Measurements from ENCODE around the gene EVC2. TPM values are rescaled to one million over a fixed set of nuclear protein-coding genes. Genes with fewer than 3 reads are reported as not detected.

EVC2 gene
- polyA plus RNA-seq, 1 donor (not counting 4 experiments of a cell fraction or from before 2014, with no cell fraction given), result 1.7 TPM

- H3K4me1 ChIP-seq (ENCODE audit: control insufficient read depth, extremely low read depth, insufficient read depth, low read length), result no peaks in the 10 kb centered on the region
- FAIRE-seq, result no peak
These were observed 12.0 kb downstream of the EVC2 start for GRCh38 chr4:5696341-5696740.

GRCh38 chr4:5693871-5694270, 14.5 kb downstream of the EVC2 start:
- Histone ChIP-seq H3K79me2 (ENCODE audit: control insufficient read depth, insufficient read depth, low read length) (no peaks in the 10 kb centered on the region), H2AFZ (ENCODE audit: control insufficient read depth, low read length) (no peak overlapping the region), H3K36me3 (ENCODE audit: control insufficient read depth in 2 of 2, extremely low read depth in 1 of 2, insufficient read depth in 2 of 2, low read length in 2 of 2) (peaks cover 30 to 35% of the 10 kb centered on the region in 2 experiments), H3K9me3 (ENCODE audit: control insufficient read depth, low read depth, low read length) (no peaks in the 10 kb centered on the region), H3K27me3 (ENCODE audit: control insufficient read depth, extremely low read depth, insufficient read depth, low read length) (no peaks in the 10 kb centered on the region), H3K4me2 (ENCODE audit: control insufficient read depth, extremely low read depth, insufficient read depth, low read depth, low read length) (no peak overlapping the region), H4K20me1 (ENCODE audit: control insufficient read depth, extremely low read depth, insufficient read depth, low read length) (no peaks in the 10 kb centered on the region), H3K9ac (ENCODE audit: control insufficient read depth, extremely low read depth, insufficient read depth, low read length) (no peak overlapping the region), H3K4me3 (ENCODE audit: control insufficient read depth in 2 of 3, extremely low read depth in 1 of 3, insufficient read depth in 2 of 3, low read depth in 1 of 3, low read length in 3 of 3) (no peak overlapping the region), H3K4me1 (ENCODE audit: control insufficient read depth, extremely low read depth, insufficient read depth, low read length) (no peaks in the 10 kb centered on the region), H3K9me1 (ENCODE audit: control insufficient read depth, extremely low read depth, insufficient read depth, low read length) (no peaks in the 10 kb centered on the region), H3K27ac (ENCODE audit: control insufficient read depth, insufficient read depth, low read length) (no peak overlapping the region)
- dilution Hi-C loops (cut with MboI; ENCODE audit: extremely low pct_ligation_motif_present, low sequenced_read_pairs), result no loop called here
- FAIRE-seq, result no peak
- DNase-seq (ENCODE audit: low read depth, low spot score), result no peak
- TF ChIP-seq EZH2 (IDR thresholded peaks at IDR 0.05; ENCODE audit: low read length) (no peak), CTCF (optimal IDR thresholded peaks at IDR 0.05 in 1 of 3, IDR thresholded peaks at IDR 0.05 in 1 of 3, conservative IDR thresholded peaks at IDR 0.05 in 1 of 3; ENCODE audit: extremely low read depth in 1 of 3, insufficient read depth in 2 of 3, low read length in 3 of 3) (no peak)

More at GRCh38 chr4:5696341-5696740, 12.0 kb downstream of the EVC2 start:
- H3K4me3 ChIP-seq (ENCODE audit: control insufficient read depth in 2 of 3, extremely low read depth in 1 of 3, insufficient read depth in 2 of 3, low read depth in 1 of 3, low read length in 3 of 3), result no peak overlapping the region
- no peaks in the 10 kb centered on the region for H3K27me3 ChIP-seq (ENCODE audit: control insufficient read depth, extremely low read depth, insufficient read depth, low read length)
- H4K20me1 ChIP-seq (ENCODE audit: control insufficient read depth, extremely low read depth, insufficient read depth, low read length), result no peaks in the 10 kb centered on the region
- no peaks in the 10 kb centered on the region for H3K79me2 ChIP-seq (ENCODE audit: control insufficient read depth, insufficient read depth, low read length)
- no peak overlapping the region for H3K9ac ChIP-seq (ENCODE audit: control insufficient read depth, extremely low read depth, insufficient read depth, low read length)
- dilution Hi-C loops (cut with MboI; ENCODE audit: extremely low pct_ligation_motif_present, low sequenced_read_pairs), result no loop called here
- no peak for DNase-seq (ENCODE audit: low read depth, low spot score)
- no peak overlapping the region for H3K27ac ChIP-seq (ENCODE audit: control insufficient read depth, insufficient read depth, low read length)
- H3K4me2 ChIP-seq (ENCODE audit: control insufficient read depth, extremely low read depth, insufficient read depth, low read depth, low read length), result no peak overlapping the region
- H3K36me3 ChIP-seq (ENCODE audit: control insufficient read depth in 2 of 2, extremely low read depth in 1 of 2, insufficient read depth in 2 of 2, low read length in 2 of 2), result peaks cover 24 to 34% of the 10 kb centered on the region in 2 experiments
- no peaks in the 10 kb centered on the region for H3K9me3 ChIP-seq (ENCODE audit: control insufficient read depth, low read depth, low read length)
- no peak overlapping the region for H2AFZ ChIP-seq (ENCODE audit: control insufficient read depth, low read length)
- no peaks in the 10 kb centered on the region for H3K9me1 ChIP-seq (ENCODE audit: control insufficient read depth, extremely low read depth, insufficient read depth, low read length)
- TF ChIP-seq EZH2 (IDR thresholded peaks at IDR 0.05; ENCODE audit: low read length), result no peak

- no peak for DNase-seq (ENCODE audit: low read depth, low spot score)
- Histone ChIP-seq H3K27ac (ENCODE audit: control insufficient read depth, insufficient read depth, low read length) (no peak overlapping the region), H3K9me1 (ENCODE audit: control insufficient read depth, extremely low read depth, insufficient read depth, low read length) (no peaks in the 10 kb centered on the region), H4K20me1 (ENCODE audit: control insufficient read depth, extremely low read depth, insufficient read depth, low read length) (no peaks in the 10 kb centered on the region), H3K27me3 (ENCODE audit: control insufficient read depth, extremely low read depth, insufficient read depth, low read length) (no peaks in the 10 kb centered on the region), H3K4me2 (ENCODE audit: control insufficient read depth, extremely low read depth, insufficient read depth, low read depth, low read length) (no peak overlapping the region), H3K9me3 (ENCODE audit: control insufficient read depth, low read depth, low read length) (no peaks in the 10 kb centered on the region), H3K36me3 (ENCODE audit: control insufficient read depth in 2 of 2, extremely low read depth in 1 of 2, insufficient read depth in 2 of 2, low read length in 2 of 2) (peaks cover 31 to 38% of the 10 kb centered on the region in 2 experiments), H3K4me1 (ENCODE audit: control insufficient read depth, extremely low read depth, insufficient read depth, low read length) (no peaks in the 10 kb centered on the region), H3K79me2 (ENCODE audit: control insufficient read depth, insufficient read depth, low read length) (no peaks in the 10 kb centered on the region), H3K9ac (ENCODE audit: control insufficient read depth, extremely low read depth, insufficient read depth, low read length) (no peak overlapping the region), H3K4me3 (ENCODE audit: control insufficient read depth in 2 of 3, extremely low read depth in 1 of 3, insufficient read depth in 2 of 3, low read depth in 1 of 3, low read length in 3 of 3) (no peak overlapping the region), H2AFZ (ENCODE audit: control insufficient read depth, low read length) (no peak overlapping the region)
- dilution Hi-C loops (cut with MboI; ENCODE audit: extremely low pct_ligation_motif_present, low sequenced_read_pairs), result no loop called here
- TF ChIP-seq CTCF (optimal IDR thresholded peaks at IDR 0.05 in 1 of 3, IDR thresholded peaks at IDR 0.05 in 1 of 3, conservative IDR thresholded peaks at IDR 0.05 in 1 of 3; ENCODE audit: extremely low read depth in 1 of 3, insufficient read depth in 2 of 3, low read length in 3 of 3), result no peak
- TF ChIP-seq EZH2 (IDR thresholded peaks at IDR 0.05; ENCODE audit: low read length), result no peak
- no peak for FAIRE-seq
These were observed 16.7 kb downstream of the EVC2 start for GRCh38 chr4:5691491-5692132.
